ENCODE data around the gene NCF2.

- peak; percentile 37; the same call in 1 of the 2 replicates for TF ChIP-seq CTCF (conservative IDR thresholded peaks at IDR 0.05)
- no peak for TF ChIP-seq EZH2 (IDR thresholded peaks at IDR 0.05; ENCODE audit: low read depth)
Measured at GRCh38 chr1:183609313-183609712, 19.1 kb upstream of the NCF2 start.
